ENCODE measurements around the gene DPP7.
A peak's percentile ranks its signal among the peaks of the same experiment; 100 is the strongest.
"Not testable (repeated sequence)": the region's sequence is repeated elsewhere in the genome, so short reads cannot be mapped to it uniquely, and the experiment has no call there.

DPP7 gene

DNA sequence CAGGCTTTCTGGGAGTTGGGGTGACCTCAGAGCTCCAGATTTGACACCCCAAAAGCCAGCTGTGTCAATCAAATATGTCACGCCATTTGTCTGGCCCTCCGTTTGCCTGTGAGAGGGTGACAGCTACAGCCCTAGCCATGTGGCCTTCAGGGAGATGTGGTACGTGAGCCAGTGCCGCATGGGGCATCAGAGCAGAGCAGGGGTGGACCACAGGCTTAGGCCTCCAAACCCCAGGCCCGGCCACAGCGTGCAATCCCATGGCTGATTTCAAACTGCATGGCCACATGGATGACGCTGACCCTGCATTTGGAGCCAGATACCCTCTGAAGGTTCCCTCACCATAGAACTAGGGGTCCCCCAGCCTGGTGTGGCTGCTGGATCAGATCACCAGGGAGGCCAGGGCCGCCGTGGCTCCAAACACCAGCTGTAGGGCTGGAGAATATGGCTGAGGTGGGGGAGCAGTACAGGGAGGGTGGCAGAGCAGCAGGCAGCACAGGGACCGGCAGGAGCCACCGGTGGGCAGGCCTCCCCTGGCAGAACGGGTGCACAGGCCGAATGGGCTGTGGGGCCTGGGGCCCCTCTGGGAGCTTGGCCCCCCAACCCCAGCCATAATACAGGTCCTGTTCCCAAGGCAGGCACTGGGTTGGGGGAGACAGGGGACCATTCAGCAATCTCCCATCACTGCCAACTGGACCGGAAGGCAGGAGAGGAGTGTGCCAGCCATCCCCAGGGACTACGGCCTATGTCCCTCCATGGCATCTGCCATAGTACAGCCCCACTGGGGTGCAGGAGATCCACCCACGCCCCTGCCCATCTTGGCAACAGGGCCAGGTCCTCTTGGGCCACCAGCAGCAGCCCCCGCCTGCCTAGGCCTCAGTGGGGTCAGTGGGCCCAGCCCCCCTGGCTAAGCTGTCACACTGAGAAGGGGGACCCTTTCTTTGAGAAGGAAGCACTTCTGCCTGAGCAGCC, 45.7 kb downstream of the DPP7 start:
- DNase-seq, result no peak

DNA sequence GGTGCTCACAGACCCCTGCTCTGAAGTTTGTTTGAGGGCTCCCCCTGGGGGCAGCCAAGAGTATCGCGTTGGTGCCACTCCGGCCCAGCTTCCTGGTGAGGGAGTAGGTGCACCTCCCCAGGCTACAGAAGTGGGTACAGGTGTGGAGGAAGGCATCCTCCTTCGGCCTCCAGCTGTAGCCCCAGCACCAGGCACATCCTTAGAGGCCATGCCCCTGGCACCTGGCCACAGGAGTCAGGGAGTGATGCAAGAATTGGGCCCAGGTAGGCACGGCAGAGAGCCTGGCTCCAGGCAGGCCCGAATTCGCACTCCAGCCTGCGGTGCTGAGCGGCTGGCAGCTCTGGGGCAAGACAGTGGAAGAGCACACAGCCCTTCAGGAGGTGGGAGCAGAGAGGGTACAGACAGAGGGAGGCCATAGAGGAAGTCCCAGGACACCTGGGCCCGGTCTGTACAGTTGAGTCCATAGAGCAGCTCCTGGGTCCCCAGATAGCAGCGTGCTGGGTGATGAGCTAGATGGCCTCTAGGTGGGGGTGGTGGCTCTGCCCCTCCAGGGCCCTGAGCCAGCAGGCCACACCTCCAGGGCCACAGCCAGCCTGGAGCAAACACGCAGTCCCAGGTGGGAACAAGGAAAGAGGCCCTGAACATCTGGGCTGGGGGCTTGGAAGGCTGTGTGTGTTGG, 46.5 kb downstream of the DPP7 start:
- DNase-seq, result peak; percentile 93

DNA sequence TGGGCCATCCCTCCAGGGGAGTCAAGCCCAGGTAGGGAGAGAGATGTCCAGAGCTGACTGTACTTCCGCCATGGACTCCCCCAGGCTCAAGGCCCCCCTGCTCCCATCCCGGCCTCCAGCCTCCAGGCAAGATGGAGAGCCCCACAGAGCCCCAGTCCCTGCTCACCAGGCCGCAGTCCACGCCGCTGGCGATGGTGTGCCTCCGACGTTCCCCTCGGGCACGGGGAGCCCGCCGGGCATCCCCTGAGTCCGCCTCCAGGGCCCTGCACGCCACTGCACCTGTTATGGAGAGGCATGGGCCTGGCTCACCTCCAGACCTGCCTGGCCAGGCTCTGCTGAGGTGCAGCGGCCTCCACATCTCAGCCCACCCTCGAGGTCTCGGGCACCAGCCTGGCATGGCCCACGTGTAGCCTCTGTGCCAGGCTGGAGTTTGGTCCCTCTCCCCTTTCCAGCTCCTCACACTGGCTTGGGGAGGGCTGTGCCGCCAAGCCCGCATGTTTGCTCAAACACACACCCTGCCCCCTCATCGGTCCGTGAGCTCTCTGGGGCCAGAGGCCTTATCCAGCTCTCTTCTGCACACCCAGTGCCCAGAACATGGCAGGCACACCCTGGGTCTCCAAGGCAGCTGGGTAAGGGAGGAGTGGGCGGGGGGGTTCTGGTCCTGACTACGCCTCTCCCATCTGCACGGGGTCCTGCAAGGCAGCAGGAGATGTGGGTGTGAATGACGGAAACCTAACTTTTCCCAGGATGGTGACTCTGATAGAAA, 48.3 kb downstream of the DPP7 start:
- no peak for DNase-seq

DNA sequence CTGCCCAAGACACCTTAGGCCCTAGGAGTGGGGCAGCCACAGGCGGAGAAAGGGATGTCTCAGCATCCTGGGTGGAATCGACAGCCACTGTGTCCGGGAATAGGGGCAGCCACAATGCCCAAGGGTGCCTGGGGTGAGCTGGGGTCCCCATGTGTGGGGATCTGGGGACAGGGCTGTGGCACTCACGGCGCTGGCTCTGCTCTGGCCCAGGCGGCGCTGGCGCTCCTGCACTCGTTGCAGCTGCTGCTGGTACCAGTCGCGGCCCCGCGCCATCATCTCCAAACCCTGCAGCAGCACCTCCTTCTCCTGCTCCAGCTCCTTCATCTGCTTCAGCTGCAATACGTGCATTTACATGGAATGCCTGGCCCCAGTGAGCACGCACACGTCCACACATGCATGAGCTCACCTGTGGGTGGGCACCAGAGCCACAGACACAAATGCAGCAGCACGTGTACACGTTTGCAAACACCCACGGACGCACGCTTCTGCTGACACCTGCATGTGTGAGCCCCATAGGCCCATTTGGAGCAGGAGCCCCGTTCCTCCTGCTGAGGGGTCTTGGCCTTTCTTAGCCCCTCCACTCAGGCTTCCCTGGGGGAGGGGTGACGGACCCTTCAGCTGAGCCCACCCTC, 49.1 kb downstream of the DPP7 start:
- DNase-seq, result no peak

DNA sequence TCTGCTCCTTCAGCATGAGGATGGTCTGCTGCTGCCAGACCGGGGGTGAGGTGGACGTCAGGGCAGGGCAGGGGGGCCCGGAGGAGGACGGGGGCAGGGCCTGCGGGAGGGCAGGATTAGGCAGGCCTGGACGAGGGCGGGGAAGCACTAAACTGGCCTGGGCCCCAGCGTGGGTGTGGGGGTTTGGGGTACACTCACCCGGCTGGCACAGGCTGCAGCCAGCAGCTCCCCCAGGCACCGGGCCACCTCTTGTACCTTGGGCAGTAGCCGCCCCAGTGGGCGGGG, 49.7 kb downstream of the DPP7 start:
- DNase-seq, result no peak

DNA sequence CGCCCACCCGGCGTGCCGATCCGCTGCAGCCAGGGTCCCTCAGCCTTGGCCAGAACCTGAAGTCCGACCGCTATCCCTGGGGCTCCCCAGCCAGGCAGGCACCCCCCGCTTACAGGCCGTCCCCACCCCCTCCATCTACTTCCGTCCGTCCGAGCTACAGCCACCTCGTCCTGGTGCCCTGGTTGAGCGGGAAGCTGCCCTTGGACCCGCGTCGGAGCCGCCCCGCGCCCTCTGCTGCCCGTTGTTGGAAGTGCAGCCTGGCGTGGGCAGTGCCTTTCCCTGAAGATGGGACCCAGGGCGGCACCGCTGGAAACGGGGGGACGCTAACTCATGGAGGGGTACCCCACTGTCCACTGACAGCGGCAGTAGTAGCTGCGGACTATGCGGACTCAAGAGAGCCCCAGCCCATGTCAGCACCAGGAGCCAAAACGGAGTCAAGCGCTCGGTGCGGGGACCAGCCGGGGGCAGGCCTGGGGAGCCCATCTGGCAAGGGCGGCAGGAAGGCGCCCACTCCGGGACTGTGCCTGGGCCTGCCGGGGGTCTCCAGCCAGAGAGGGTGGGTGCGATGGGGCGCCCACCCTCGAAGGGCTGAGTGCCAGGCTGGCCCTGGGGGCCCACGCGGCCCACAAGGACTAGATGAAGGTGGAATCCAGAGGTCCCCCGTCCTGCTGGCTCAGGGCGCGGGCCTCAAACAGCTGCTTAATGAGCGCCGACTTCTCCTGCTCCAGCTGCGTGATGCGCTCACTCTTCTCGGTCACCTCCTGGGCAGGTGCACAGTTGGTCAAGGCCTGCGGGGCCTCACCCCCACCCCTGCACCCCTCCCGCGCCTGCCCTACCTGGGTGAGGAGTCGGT, 50.3 kb downstream of the DPP7 start:
- DNase-seq, result peak; percentile 90

DNA sequence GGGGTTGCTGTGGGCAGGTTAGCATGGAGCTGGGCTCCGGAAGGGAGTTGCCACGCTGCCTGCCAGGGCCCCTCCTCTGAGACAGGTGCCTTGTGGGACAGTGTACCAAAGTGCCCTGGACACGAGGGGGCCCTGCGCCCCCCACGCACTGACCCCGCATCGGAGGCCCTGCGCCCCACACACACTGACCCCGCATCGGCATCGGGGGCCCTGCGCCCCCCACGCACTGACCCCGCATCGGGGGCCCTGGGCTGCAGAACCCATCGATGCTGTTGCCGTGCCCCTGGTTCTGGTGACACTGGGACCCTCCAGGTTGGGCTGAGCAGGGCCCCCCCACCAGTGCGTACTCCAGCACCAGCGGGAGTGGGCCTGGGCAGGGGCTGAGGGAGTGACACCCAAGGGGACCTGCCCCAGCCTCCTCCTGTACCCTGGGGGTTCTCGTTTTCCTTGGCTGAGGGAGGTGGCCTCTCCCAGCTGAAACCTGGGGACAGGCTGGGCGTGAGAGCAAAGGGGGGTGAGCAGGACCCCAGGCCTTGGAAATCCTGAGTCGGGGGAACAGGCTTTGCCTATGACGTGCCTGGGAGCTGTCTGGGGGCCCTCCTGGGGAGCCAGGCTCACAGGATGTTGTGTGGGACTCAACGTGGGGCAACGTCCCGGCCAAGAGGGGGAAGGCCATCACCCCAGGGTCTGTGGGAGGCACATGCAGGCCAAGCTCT, 51.1 kb downstream of the DPP7 start:
- no peak for DNase-seq

DNA sequence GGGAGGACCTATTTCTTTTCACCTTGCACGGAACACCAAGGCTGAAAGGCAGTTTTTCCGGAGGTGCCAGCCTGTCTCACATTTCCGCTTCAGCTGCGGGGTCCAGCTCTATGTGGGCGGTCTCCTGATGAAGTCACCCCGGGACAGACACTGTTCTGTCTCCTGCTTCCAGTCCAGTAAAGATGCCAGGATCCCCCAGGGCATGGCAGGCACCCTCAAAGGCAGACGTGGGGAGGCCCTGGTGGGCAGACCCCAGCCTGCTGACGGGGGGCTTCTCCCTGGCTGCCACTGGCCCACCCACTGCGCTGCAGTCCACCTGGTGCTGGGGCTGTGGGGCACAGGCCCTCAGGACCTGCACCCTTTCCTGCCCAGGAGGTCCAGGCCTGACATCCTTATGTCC, 51.7 kb downstream of the DPP7 start:
- not testable (repeated sequence) for DNase-seq

DNA sequence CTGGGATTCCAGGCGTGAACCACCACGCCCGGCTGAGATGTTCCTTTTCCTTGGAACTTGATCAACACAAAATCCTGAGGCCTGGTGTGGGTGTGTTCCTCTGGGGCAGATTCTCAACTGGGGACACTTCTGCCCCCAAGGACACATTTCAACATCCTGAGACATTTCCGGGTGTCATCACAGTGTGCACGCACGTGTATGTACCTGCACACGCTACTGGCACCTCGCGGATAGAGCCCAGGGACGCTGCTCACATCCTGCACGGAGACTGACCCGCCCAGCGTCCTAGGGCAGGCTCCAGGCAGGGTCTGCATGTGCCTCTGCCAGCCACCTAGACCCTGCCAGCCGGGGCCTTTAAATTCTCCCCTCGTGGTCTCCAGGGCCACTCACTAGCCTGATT, 52.1 kb downstream of the DPP7 start:
- no peak for DNase-seq

Measured in activated CD8-positive, alpha-beta memory T cell treated with anti-CD3 and anti-CD28 coated beads for 24 hours (primary cell).